HPDE6-E6E7 (cell line): ENCODE measurements around the gene RABGAP1L.
"Not testable (repeated sequence)": the region's sequence is repeated elsewhere in the genome, so short reads cannot be mapped to it uniquely, and the experiment has no call there.

Experiments used
- DNase-seq: peaks from one replicate; pipeline ENCODE4 v3.0.0; 2011; ENCODE audit warnings: missing footprints; ENCODE audit errors: extremely low spot score

The RABGAP1L gene

DNA sequence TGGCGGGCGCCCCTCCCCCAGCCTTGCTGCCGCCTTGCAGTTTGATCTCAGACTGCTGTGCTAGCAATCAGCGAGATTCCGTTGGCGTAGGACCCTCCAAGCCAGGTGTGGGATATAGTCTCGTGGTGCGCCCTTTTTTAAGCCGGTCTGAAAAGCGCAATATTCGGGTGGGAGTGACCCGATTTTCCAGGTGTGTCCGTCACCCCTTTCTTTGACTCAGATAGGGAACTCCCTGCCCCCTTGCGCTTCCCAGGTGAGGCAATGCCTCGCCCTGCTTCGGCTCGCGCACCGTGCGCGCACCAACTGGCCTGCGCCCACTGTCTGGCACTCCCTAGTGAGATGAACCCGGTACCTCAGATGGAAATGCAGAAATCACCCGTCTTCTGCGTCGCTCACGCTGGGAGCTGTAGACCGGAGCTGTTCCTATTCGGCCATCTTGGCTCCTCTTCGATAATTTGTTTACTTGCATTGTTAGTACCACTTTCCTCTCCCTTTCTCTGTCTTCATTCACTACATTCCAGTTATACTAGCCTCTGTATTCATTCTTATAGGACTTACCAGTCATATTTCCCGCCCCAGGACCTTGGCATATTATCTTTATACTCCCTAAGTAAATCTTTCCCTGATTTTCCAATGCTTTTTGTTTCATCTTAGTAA lies 79.7 kb downstream of the RABGAP1L start:
- not testable (repeated sequence) for DNase-seq

DNA sequence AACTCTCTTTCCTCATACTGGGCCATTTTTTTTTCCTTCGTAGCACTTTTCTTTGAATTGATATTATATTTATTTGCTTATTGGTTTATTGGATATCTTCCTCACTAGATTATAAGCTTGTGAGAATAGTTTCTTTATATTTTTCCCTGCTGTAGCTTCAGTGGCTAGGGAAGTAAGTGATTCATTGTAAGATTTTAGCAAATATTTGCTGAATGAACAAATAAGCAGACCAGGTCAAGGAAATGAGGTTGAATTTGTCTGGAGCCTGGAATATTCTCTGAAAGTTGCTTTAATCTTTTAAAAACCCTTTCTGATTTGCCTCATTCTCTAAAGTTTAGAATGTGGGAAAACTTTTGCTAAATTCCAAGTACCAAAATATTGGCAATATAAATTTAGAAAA lies 80.2 kb downstream of the RABGAP1L start:
- DNase-seq: no peak

DNA sequence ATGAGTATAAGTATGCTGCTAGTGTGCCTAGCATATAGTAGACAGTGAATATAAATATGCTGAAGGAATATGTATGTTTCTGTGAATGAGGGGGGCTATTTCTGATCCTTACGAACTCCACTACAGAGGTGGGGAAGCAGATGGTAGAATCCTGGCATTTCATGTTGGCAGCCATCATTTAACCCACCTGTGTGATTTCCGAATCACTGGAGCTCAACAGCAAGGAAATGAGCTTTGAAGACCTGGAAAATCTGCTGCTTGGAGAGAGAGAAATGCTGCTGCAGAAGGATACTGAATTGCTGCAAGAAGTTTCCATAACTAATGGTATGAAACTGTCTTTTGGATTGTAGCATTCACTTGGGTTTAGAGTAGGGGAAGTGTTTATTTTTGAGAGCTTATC lies 83.5 kb downstream of the RABGAP1L start:
- DNase-seq: no peak

DNA sequence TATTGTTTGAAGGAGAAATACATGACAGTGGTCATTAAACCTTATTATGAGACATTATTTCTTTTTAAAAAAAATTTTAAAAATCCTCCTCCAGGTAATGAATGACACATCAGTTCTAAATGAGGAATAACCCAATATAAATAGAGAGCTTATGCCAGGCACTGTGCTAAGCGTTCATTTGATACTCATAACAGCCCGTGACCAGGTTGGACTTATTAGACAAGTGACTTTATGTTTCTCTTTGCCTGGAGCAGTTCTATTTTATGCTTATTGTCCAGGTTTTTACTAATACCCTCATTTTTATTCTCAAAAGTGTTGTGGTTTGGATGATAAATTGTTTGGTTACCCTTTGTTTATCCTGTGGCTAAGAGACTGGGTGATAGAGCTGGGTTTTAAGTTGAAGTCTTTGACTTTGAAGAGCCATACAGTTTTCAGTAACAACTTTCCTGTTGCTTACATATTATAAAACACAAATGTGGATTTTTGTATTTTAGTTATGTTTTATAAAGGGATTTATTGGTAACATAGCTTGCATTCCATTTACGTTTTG lies 84.2 kb downstream of the RABGAP1L start:
- no peak for DNase-seq

DNA sequence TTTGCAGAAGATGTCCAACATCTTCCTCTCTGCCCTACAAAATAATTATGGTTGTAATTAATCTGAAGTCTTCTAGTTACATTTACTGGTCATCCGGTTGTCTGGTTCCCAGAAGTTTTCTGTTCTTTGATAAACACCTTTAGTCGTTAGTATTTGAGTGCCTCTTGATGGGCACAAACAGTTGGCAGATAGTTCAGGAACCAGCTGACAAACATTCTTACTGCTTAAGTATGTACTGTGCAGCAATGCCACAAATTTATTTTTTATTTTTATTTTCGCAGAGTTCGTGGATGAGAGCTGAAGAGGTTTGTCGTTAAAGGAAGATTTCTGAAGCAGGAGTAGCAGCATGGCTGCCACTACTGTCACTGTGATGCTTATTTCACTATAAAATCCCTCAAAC lies 84.7 kb downstream of the RABGAP1L start:
- no peak for DNase-seq

DNA sequence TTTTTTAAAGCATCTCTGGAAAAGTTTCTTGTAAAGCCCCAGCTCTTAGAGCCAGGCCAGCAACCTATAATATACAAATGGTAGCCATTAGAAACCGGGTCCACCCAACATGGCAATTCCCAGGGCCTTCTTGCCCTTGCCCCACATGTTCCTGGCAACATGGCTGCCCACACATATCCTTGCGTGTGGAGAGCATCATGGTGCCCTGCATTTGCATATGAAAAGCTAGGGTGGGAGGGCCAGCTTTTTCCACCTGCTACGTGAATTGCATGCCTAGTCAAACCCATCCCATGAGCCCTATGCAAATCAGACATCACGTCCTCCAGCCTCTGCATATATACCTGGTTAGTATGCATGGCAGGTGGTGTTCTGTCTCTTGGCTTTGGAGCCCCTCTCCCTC lies 88.2 kb downstream of the RABGAP1L start:
- no peak for DNase-seq

DNA sequence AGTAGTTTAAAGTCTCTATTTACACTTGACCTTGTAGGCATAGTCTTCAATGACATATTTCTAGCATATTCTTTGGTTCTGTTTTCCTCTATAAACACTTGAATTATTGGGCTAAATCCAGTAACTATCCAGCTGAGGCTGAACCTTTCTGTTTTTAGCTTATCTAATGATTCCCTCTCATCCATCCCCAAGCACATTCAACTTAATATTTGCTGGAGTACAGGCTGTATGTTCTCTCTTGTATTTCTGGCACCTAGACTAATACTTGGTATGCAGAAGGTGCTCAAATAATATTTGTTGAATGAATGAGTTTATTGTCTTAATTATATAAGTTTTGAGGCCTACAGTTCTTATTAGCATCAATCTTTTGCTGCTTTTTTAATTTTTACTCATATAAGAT lies 88.7 kb downstream of the RABGAP1L start:
- no peak for DNase-seq

DNA sequence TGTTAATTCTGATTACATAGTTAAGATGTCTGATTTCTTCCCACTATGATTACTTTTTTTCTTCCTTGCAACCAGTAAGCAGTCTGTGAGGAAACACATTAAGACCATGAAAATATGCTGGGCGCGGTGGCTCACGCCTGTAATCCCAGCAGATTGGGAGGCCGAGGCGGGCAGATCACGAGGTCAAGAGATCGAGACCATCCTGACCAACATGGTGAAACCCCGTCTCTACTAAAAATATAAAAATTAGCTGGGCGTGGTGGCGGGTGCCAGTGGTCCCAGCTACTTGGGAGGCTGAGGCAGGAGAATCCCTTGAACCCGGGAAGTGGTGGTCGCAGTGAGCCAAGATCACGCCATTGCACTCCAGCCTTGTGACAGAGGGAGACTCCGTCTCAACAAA lies 97.1 kb downstream of the RABGAP1L start:
- not testable (repeated sequence) for DNase-seq

DNA sequence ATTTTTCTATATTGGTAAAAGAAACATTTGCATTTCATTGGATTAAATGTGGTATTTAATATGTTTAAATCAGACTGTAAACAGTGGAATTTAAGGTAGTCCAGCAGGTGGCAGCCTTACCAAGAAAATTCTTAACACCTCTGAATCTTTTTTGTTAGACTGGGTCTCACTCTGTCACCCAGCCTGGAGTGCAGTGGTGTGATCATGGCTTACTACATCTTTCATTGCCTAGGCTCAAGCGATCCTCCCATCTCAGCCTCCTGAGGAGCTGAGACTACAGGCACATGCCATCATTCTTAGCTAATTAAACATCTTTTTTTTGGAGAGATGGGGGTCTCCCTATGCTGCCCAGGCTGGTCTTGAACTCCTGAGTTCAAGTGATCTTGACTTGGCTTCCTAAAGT lies 98.8 kb downstream of the RABGAP1L start:
- peak; percentile 6 for DNase-seq

DNA sequence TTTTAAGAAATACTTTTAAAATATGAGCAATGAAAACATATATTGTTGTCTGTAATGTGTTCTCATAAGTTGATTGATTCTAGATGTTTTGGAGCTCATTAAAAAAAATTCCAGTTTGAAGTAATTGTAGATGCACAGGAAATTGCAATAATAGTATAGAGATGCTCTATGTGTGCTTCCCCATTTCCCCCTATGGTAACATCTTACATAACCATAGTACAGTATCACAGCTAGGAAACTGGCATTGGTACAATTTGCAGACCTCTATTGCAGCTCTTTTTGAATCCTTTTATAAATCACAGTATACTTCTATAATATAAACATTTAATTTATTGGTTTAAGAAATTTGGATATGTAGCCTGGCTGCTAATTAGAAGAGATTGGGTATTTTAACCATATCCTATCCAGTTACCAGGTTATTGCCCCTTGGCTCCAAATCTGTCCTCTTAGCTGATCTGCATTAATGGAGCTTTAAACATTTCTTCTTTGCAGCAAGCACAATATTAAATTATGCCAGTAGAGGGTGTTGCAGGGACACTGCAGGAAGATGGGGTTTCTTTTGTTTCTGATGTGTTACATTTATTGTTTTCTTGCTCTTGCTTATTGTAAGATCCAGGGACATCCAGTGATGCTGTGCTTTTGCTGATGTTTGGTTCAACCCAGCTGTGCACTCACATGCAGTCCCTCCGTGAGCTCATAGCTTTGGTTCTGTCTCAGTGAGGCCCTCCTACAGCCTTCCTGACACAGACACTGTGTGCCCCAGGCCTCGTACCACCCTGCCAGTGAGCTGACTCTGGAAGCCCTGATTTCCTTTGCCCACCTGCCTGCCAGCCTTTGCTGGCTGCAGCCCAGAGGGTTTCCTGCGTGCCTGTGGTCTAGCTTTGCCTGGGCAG lies 103.3 kb downstream of the RABGAP1L start:
- DNase-seq: peak; percentile 21

DNA sequence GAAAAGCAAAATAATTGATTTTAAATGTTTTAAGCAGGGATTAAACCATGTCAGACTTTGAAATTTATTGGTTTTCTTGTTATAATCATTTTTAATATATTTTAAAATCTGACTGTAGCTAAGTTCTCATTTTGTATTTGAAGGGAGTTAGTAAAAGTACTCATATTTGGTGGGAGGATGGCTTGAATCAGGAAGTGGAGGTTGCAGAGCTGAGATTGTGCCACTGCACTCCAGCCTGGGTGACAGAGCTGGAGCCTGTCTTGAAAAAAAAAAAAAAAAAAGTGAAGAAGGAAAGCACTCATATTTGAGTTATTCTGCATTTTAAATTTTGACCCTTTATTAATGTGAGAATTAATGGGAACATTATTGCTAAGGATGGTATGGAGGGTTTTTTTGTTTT lies 106.0 kb downstream of the RABGAP1L start:
- no peak for DNase-seq

DNA sequence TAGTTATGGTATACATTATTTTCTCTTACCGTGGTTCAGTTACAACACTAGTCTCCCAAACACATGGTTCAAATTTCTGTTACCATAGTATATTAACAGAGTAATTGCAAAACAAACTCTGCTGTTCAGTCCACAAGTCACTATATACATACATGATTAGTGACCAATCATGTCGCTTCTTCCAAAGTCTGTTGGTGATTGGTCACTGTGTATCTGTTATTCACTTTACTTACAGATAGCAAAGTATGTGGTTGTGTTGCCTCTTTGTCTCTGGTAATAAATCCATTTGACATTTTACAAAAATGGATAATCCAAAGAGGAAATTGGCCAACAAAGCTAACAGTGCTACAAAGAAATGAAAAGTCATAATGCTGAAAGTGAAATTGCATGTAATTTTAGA lies 107.2 kb downstream of the RABGAP1L start:
- no peak for DNase-seq

DNA sequence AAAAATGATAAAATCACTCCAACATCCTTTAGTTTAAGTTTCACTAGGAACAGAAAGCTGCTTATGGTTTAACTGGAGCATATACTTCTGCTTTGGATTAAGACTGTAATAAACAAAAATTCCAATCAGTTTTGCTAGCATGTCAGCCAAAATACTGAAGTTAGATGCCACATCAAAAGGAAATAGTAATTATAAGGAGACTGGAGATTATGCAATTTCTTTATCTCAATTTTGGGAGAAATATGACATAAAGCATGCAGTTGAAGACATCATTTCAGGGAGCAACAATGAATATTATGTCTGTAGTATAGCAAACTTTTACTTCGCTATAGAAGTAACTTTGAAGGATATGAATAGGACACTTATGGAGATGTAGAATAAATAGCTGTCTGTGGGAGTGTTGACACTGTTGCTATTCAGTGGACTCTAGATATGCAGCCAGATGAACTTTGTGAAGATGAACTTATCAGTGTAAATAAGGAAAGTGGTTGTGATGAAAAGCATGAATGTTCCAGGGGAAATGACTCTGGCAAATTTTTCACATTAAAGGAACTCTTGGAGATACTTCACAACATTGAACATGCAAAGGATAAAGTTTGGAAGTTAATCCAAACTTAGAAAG lies 107.8 kb downstream of the RABGAP1L start:
- no peak for DNase-seq

DNA sequence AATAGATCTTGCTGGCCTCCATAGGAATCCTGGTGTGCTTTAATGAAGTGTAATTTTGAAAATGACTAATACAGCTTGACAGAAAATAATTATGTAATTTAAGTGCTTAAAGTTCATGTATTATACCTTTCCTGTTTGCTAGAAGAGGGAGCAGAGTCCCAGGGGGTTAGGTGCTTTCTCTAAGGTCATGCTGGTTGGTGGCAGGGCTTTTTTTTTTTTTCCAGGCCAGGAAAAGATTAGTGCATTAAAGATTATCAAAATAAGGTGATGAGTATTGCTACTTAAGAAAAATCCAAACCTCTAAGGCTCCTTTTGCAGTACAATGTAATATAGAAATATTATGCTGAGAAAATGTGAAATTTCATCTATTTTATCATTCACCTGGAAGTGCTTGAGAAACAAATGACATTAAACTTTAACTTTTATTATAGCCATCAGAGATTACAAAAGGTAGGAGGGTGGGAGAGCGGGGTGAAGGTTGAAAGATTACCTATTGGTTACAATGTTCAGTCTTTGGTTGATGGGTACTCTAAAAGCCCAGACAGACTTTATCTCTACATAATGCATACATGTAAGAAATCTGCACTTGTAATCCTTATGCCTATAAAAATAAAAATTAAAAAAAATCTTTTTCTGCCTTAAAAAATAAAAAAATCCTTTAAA lies 110.8 kb downstream of the RABGAP1L start:
- DNase-seq: no peak

DNA sequence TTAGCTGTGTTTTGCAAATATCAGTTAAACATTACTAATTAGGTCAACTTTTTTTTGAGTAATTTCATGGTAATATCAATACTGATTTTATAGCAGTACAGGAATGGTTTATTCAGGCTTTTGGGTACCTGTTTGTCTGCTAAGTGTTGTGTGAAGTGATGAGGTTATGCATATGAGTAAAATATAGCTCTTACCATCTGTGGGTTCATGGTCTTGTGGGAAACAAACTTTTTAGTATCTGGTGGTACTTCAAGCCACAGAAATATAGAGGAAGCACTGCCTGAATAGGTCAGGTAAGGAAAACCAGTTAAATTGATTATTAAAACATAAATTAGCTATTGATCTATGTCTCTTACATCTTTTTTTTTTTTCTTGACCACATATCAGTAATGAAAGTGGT lies 113.9 kb downstream of the RABGAP1L start:
- DNase-seq: no peak

DNA sequence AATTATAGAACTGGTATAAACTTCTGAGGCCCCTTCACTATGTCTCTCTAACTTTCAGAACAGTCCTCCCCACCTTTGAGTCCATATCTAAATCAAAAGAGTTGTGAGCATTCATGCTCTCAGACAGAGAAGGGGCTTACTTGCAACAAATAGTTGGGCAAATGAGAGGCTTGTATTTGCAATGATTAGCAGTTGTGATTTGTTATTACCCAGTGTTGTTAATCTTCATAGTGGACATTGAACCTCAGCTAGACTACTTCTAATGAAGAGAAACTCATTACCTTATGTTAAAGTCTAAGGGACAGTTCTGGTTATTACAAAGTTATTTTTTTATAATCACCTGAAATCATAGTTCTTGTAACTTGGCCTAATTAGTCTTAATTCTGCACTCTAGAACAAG lies 114.5 kb downstream of the RABGAP1L start:
- no peak for DNase-seq

DNA sequence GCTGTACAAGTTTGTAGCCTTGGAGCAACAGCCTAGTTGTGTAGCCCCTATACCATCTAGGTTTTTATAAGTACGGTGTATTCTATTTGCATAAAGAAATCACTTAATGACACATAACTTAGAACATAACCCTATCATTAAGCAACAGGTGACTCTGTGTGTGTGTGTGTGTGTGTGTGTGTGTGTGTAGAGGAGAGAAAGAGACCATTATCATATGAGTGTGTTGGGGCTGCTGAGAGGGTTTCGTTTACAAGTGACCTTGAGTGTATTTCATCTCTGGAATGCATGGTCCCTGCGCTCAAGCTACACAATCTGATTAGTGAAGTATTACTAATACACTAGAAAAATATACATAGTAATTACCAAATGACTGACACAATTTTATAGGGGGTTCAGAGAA lies 115.1 kb downstream of the RABGAP1L start:
- no peak for DNase-seq

DNA sequence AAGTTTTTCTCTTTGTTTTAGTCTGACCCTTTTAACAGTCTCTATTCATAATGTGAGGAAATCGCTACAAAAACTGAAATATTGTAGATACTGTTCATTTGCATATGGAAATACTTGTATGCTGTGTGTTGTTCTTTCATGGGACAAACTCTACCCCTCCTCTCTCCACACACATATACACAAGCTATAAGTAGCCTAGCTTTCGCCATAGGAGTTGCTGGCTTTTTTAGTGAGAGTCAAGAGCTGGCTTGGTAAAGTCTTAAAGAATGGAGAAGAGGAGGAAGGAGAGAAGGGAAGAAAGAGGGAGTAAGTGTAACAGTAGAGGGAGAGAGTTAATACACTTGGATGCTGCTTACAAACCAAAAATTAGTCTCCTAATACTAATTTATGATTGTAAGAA lies 115.6 kb downstream of the RABGAP1L start:
- no peak for DNase-seq

DNA sequence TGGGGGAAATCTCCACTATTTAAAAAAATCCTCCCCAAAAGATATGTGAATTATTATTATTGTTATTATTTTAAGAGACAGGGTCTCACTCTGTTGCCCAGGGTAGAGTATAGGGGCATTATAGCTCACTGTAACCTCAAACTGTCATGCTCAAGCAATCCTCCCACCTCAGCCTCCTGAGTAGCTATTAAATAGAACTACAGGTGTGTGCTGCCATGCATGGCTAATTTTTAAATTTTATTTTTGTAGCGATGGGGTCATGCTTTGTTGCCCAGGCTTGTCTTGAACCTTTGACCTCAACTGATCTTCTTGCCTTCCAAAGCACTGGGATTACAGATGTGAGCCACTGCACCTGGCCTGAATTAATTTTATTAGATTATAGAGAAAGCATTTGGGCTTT lies 116.8 kb downstream of the RABGAP1L start:
- DNase-seq: no peak

DNA sequence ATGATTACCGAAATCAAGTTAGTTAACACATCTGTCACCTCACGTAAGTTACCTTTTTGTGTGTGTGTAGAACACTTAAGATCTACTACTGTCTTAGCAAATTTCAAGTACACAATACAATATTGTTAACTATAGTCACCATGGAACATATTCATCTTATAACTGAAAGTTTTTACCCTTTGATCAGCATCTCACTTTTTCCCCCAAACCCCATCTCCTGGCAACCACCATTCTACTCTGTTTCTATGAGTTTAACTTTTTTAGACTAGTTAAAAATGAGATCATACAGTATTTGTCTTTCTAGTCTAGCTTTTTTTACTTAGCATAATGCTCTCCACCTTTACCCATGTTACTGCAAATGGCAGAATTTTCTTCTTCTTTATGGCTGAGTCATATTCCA lies 124.7 kb downstream of the RABGAP1L start:
- no peak for DNase-seq

DNA sequence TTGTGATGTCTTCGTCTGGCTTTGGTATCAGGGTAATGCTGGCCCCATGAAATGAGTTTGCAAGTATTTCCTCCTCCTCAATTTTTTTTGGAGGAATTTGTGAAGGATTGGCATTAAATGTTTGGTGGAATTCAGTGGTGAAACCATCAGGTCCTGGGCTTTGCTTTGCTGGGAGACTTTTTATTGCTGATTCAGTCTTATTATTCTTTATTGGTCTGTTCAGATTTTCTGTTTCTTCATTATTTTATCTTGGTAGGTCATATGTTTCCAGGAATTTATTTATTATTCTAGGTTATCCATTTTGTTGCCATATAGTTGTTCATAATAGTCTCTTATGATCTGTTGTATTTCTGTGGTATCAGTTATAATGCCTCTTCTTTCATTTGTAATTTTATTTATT lies 126.7 kb downstream of the RABGAP1L start:
- DNase-seq: no peak
